Upper lobe of left lung (tissue), 4 donors: Measurements from ENCODE around the gene SELENOS.

Experiments
- CTCF ChIP-seq, 6 experiments: fragments of 450-650 bp in 4 of 6; fragments of 200-600 bp in 2 of 6; sonication (generic) in 2 of 6; IDR thresholded peaks; one replicate each; pipeline ENCODE4 v1.5.1; 2016 to 2019; ENCODE audit warnings: antibody characterized with exemption in 6 of 6
- POLR2A ChIP-seq, 4 donors: fragments of 450-650 bp; IDR thresholded peaks; one replicate each; pipeline ENCODE4 v1.5.1; 2016 to 2017; ENCODE audit warnings: antibody characterized with exemption in 4 of 4, mild to moderate bottlenecking in 2 of 4
- POLR2AphosphoS5 ChIP-seq, 2 donors: sonication (generic); formaldehyde crosslinking; IDR thresholded peaks; one replicate each; pipeline ENCODE4 v1.5.1; 2017; ENCODE audit warnings: antibody characterized with exemption in 2 of 2

- TF ChIP-seq POLR2A (IDR thresholded peaks at IDR 0.05) (no peak), CTCF (IDR thresholded peaks at IDR 0.05) (no peak), POLR2AphosphoS5 (IDR thresholded peaks at IDR 0.05) (no peak)
These were observed 32.2 kb downstream of the SELENOS start for GRCh38 chr15:101244889-101245668.
